Prostate gland (tissue), 2 donors: ENCODE results near the gene CRTAC1. TPM values are rescaled to one million over a fixed set of nuclear protein-coding genes. Genes with fewer than 3 reads are reported as not detected.

Experiments used
- DNase-seq: peaks from one replicate; pipeline ENCODE4 v3.0.0-alpha.2; 2019; ENCODE audit warnings: low spot score
- H3K27ac ChIP-seq, 2 donors: fragments of 200-600 bp; sonication (generic); 2 replicates each; pipeline ENCODE4 v1.5.1; 2017 to 2019
- H3K27me3 ChIP-seq: fragments of 200-600 bp; sonication (generic); replicated peaks from 2 replicates; pipeline ENCODE4 v1.5.1; 2019; ENCODE audit not compliant: insufficient read depth
- H3K36me3 ChIP-seq, 2 donors: fragments of 200-600 bp; sonication (generic); 1 replicate in 1 of 2; 2 replicates in 1 of 2; pipeline versions ENCODE4 v1.5.1 to v1.8.1; 2017 to 2019
- H3K4me1 ChIP-seq: fragments of 200-600 bp; sonication (generic); replicated peaks from 2 replicates; pipeline ENCODE4 v1.5.1; 2019
- H3K4me3 ChIP-seq, 2 donors: fragments of 200-600 bp; sonication (generic); 2 replicates each; pipeline ENCODE4 v1.5.1; 2017 to 2019
- H3K9me3 ChIP-seq: fragments of 200-600 bp; sonication (generic); 2 replicates; pipeline ENCODE4 v1.5.1; 2017
- CTCF ChIP-seq, 4 experiments: fragments of 200-600 bp in 2 of 4; fragments of 450-650 bp in 2 of 4; sonication (generic) in 2 of 4; IDR thresholded peaks; 1 replicate in 3 of 4; 2 replicates in 1 of 4; pipeline ENCODE4 v1.5.1; 2016 to 2019; ENCODE audit warnings: antibody characterized with exemption in 4 of 4, mild to moderate bottlenecking in 2 of 4, moderate library complexity in 2 of 4
- POLR2A ChIP-seq: fragments of 450-650 bp; IDR thresholded peaks from one replicate; pipeline ENCODE4 v1.6.1; 2016; ENCODE audit warnings: antibody characterized with exemption, mild to moderate bottlenecking
- POLR2AphosphoS5 ChIP-seq: sonication (generic); formaldehyde crosslinking; IDR thresholded peaks from one replicate; pipeline ENCODE4 v1.6.1; 2017; ENCODE audit warnings: antibody characterized with exemption
- WGBS: methylation state at CpG from one replicate; pipeline ENCODE4 v1.1.5; 2018; 5-methylcytosine and 5-hydroxymethylcytosine counted together
- intact Hi-C: fragments of 100-400 bp; cut with DNase I; formaldehyde crosslinking; loops from one replicate; pipeline ENCODE4 v1.14.2; 2022
- total RNA-seq, 2 donors: library from RNA; depleted of rRNA; stranded (reverse); fragments of >200 nt; gene quantifications; one replicate each; pipeline ENCODE4 v1.1.0, GENCODE V29; 2016

Gene CRTAC1
- total RNA-seq, 2 donors from 2014 or later, result 3.8 to 8.9 TPM

- TF ChIP-seq POLR2AphosphoS5 (no peak), POLR2A (no peak), CTCF (IDR thresholded peaks at IDR 0.05) (no peak)
- intact Hi-C loops, result no loop called here
- H3K36me3 ChIP-seq, result no peaks in the 10 kb centered on the region
- H3K4me3 ChIP-seq, result no peak overlapping the region
- no peaks in the 10 kb centered on the region for H3K27me3 ChIP-seq
- H3K9me3 ChIP-seq, result no peaks in the 10 kb centered on the region
- no peak overlapping the region for H3K27ac ChIP-seq
- H3K4me1 ChIP-seq, result no peaks in the 10 kb centered on the region
- DNase-seq, result no peak
- WGBS, result 53% methylated on average over 18 of the region's 18 CpGs
These were observed 140.8 kb downstream of the CRTAC1 start for GRCh38 chr10:97889461-97890265.

- H3K9me3 ChIP-seq, result no peaks in the 10 kb centered on the region
- H3K36me3 ChIP-seq, result no peaks in the 10 kb centered on the region
- H3K4me3 ChIP-seq, result no peak overlapping the region
- no peaks in the 10 kb centered on the region for H3K27me3 ChIP-seq
- 46% methylated on average over 12 of the region's 12 CpGs for WGBS
- intact Hi-C loops, result no loop called here
- no peak for DNase-seq
- H3K4me1 ChIP-seq, result no peaks in the 10 kb centered on the region
- no peak overlapping the region for H3K27ac ChIP-seq
- TF ChIP-seq POLR2AphosphoS5 (no peak), POLR2A (no peak)
These were observed 141.7 kb downstream of the CRTAC1 start for GRCh38 chr10:97888641-97889262.

GRCh38 chr10:97888134-97888533 lies 142.3 kb downstream of the CRTAC1 start:
- H3K4me3 ChIP-seq, result no peak overlapping the region
- H3K27ac ChIP-seq, result no peak overlapping the region
- intact Hi-C loops, result no loop called here
- no peaks in the 10 kb centered on the region for H3K27me3 ChIP-seq
- 92% methylated on average over 7 of the region's 7 CpGs for WGBS
- TF ChIP-seq POLR2AphosphoS5, result no peak
- TF ChIP-seq CTCF (IDR thresholded peaks at IDR 0.05), result no peak
- TF ChIP-seq POLR2A, result no peak
- no peaks in the 10 kb centered on the region for H3K9me3 ChIP-seq
- no peaks in the 10 kb centered on the region for H3K36me3 ChIP-seq
- H3K4me1 ChIP-seq, result no peaks in the 10 kb centered on the region
- no peak for DNase-seq

GRCh38 chr10:97887399-97887798 lies 143.0 kb downstream of the CRTAC1 start:
- TF ChIP-seq CTCF (IDR thresholded peaks at IDR 0.05) (no peak), POLR2A (no peak), POLR2AphosphoS5 (no peak)
- no peak for DNase-seq
- no peaks in the 10 kb centered on the region for H3K9me3 ChIP-seq
- no peak overlapping the region for H3K27ac ChIP-seq
- H3K4me1 ChIP-seq, result no peaks in the 10 kb centered on the region
- WGBS, result 82% methylated on average over 6 of the region's 6 CpGs
- H3K27me3 ChIP-seq, result no peaks in the 10 kb centered on the region
- intact Hi-C loops, result no loop called here
- H3K4me3 ChIP-seq, result no peak overlapping the region
- no peaks in the 10 kb centered on the region for H3K36me3 ChIP-seq

- no peaks in the 10 kb centered on the region for H3K4me1 ChIP-seq
- WGBS, result 78% methylated on average over 5 of the region's 5 CpGs
- TF ChIP-seq POLR2A (no peak), CTCF (IDR thresholded peaks at IDR 0.05) (no peak), POLR2AphosphoS5 (no peak)
- no peaks in the 10 kb centered on the region for H3K9me3 ChIP-seq
- no peak overlapping the region for H3K27ac ChIP-seq
- no peaks in the 10 kb centered on the region for H3K27me3 ChIP-seq
- intact Hi-C loops, result no loop called here
- no peak overlapping the region for H3K4me3 ChIP-seq
- no peak for DNase-seq
- H3K36me3 ChIP-seq, result no peaks in the 10 kb centered on the region
These were observed 144.1 kb downstream of the CRTAC1 start for GRCh38 chr10:97886286-97886685.
